CMK (cell line): ENCODE results near the gene PTPRD.

ENCODE experiments used
- DNase-seq: peaks from one replicate; pipeline ENCODE4 v3.0.0-alpha.2; 2010; ENCODE audit warnings: low read depth

Gene PTPRD

GRCh38 chr9:8860925-8861324 lies 1751.9 kb downstream of the PTPRD start:
- DNase-seq, result no peak

GRCh38 chr9:8860086-8860485 lies 1752.7 kb downstream of the PTPRD start:
- DNase-seq, result no peak

GRCh38 chr9:8859416-8859815 lies 1753.4 kb downstream of the PTPRD start:
- no peak for DNase-seq

GRCh38 chr9:8858596-8859161 lies 1754.1 kb downstream of the PTPRD start:
- DNase-seq, result no peak

GRCh38 chr9:8857926-8858595 lies 1754.7 kb downstream of the PTPRD start:
- DNase-seq, result no peak

GRCh38 chr9:8857068-8857925 lies 1755.5 kb downstream of the PTPRD start:
- no peak for DNase-seq

GRCh38 chr9:8856396-8857067 lies 1756.3 kb downstream of the PTPRD start:
- DNase-seq, result no peak

GRCh38 chr9:8855046-8855445 lies 1757.8 kb downstream of the PTPRD start:
- DNase-seq, result no peak

GRCh38 chr9:8852301-8852864 lies 1760.4 kb downstream of the PTPRD start:
- no peak for DNase-seq

- DNase-seq, result no peak
These were observed 1761.9 kb downstream of the PTPRD start for GRCh38 chr9:8850914-8851313.

- no peak for DNase-seq
These were observed 1767.0 kb downstream of the PTPRD start for GRCh38 chr9:8845808-8846207.

GRCh38 chr9:8845376-8845775 lies 1767.4 kb downstream of the PTPRD start:
- no peak for DNase-seq

GRCh38 chr9:8844549-8844948 lies 1768.3 kb downstream of the PTPRD start:
- DNase-seq, result no peak

GRCh38 chr9:8842402-8843193 lies 1770.2 kb downstream of the PTPRD start:
- no peak for DNase-seq

GRCh38 chr9:8838136-8838535 lies 1774.7 kb downstream of the PTPRD start:
- DNase-seq, result no peak

GRCh38 chr9:8835291-8835690 lies 1777.5 kb downstream of the PTPRD start:
- DNase-seq, result no peak

GRCh38 chr9:8832955-8833354 lies 1779.8 kb downstream of the PTPRD start:
- DNase-seq, result no peak

GRCh38 chr9:8832386-8832785 lies 1780.4 kb downstream of the PTPRD start:
- DNase-seq, result no peak

- DNase-seq, result no peak
These were observed 1781.2 kb downstream of the PTPRD start for GRCh38 chr9:8831568-8831967.

- DNase-seq, result no peak
These were observed 1786.5 kb downstream of the PTPRD start for GRCh38 chr9:8826281-8826680.

- DNase-seq, result no peak
These were observed 1787.1 kb downstream of the PTPRD start for GRCh38 chr9:8825585-8826147.
